Measurements from ENCODE around the gene CREM.

Gene CREM

DNA sequence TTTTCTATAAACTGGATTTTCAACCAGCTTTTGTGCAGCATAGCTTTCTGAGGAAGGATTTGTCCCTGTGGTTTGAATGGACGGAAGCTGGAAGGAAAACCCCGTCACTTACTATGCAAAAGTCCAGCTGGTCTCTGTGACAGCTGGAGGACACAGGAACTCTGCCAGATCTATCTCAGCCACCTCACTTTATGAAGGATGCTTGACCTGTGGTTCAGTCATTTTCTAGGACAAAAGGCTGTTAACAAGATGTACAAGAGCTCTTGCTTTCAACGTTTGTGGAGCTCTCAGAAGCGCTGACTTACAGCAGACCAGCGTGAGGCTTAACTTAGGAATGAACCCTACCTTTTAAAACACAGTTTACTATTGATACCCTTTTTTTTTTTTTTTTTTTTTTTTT, 90.8 kb downstream of the CREM start:
- no peaks in the 10 kb centered on the region for H3K36me3 ChIP-seq (ENCODE audit: control insufficient read depth, insufficient read depth, low read length)
- TF ChIP-seq CTCF (IDR thresholded peaks at IDR 0.05; ENCODE audit: insufficient read depth, low read length, poor library complexity, severe bottlenecking): no peak
- no peak for DNase-seq (ENCODE audit: extremely low read depth, insufficient read length)
- H3K27me3 ChIP-seq (replicated peaks; ENCODE audit: control insufficient read depth, insufficient read depth, low read length): no peaks in the 10 kb centered on the region
- H3K4me3 ChIP-seq (replicated peaks; ENCODE audit: low read depth, low read length): no peak overlapping the region

GRCh38 chr10:35218339-35218955, 91.8 kb downstream of the CREM start:
- peak; percentile 61 for DNase-seq (ENCODE audit: extremely low read depth, insufficient read length)
- Histone ChIP-seq H3K4me3 (replicated peaks; ENCODE audit: low read depth, low read length) (no peak overlapping the region), H3K36me3 (ENCODE audit: control insufficient read depth, insufficient read depth, low read length) (no peaks in the 10 kb centered on the region), H3K27me3 (replicated peaks; ENCODE audit: control insufficient read depth, insufficient read depth, low read length) (no peaks in the 10 kb centered on the region)
- peak; percentile 67 for TF ChIP-seq CTCF (IDR thresholded peaks at IDR 0.05; ENCODE audit: insufficient read depth, low read length, poor library complexity, severe bottlenecking)

DNA sequence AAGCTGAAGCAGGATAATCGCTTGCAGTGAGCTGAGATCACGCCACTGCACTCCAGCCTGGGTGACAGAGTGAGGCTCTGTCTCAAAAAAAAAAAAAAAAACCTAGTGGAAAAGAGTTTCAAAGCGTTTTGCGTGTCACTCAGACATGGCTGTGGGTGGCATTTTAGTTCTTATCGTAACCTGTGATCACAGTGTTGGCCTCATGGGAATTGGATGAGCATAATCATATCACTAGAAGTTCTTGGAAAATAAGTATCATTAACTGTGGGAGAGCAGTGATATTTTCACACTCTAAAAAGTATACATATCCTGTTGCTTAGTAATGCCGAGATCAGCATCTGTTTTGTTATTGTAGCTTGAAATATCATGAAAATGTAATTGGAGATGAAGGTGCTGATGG, 92.6 kb downstream of the CREM start:
- Histone ChIP-seq H3K4me3 (replicated peaks; ENCODE audit: low read depth, low read length) (no peak overlapping the region), H3K27me3 (replicated peaks; ENCODE audit: control insufficient read depth, insufficient read depth, low read length) (no peaks in the 10 kb centered on the region), H3K36me3 (ENCODE audit: control insufficient read depth, insufficient read depth, low read length) (no peaks in the 10 kb centered on the region)
- DNase-seq (ENCODE audit: extremely low read depth, insufficient read length): no peak
- TF ChIP-seq CTCF (IDR thresholded peaks at IDR 0.05; ENCODE audit: insufficient read depth, low read length, poor library complexity, severe bottlenecking): no peak

GRCh38 chr10:35219891-35220890, 93.5 kb downstream of the CREM start:
- H3K36me3 ChIP-seq (ENCODE audit: control insufficient read depth, insufficient read depth, low read length): no peaks in the 10 kb centered on the region
- TF ChIP-seq CTCF (IDR thresholded peaks at IDR 0.05; ENCODE audit: insufficient read depth, low read length, poor library complexity, severe bottlenecking): no peak
- no peak overlapping the region for H3K4me3 ChIP-seq (replicated peaks; ENCODE audit: low read depth, low read length)
- no peak for DNase-seq (ENCODE audit: extremely low read depth, insufficient read length)
- no peaks in the 10 kb centered on the region for H3K27me3 ChIP-seq (replicated peaks; ENCODE audit: control insufficient read depth, insufficient read depth, low read length)

DNA sequence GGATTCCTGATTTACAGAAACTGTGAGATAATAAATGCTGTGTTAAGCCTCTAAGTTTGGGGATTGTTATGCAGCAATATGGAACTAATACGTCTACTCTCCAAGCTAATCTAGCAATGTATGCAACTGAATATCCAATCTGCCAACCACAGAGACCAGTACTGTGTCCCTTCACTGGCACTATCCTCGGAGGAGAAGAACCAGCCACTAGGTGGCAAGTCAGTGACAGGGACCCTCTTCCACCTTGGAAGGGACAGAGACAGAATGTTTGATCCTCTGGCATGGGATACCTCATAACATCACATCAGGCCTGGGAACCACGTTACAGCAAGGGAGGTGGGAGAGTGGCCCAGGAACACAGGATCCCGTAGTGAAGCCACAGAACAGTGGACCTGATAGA, 96.4 kb downstream of the CREM start:
- DNase-seq (ENCODE audit: extremely low read depth, insufficient read length): no peak
- no peak for TF ChIP-seq CTCF (IDR thresholded peaks at IDR 0.05; ENCODE audit: insufficient read depth, low read length, poor library complexity, severe bottlenecking)
- H3K4me3 ChIP-seq (replicated peaks; ENCODE audit: low read depth, low read length): no peak overlapping the region

More for the DNA sequence above, 96.4 kb downstream of the CREM start:
- Histone ChIP-seq H3K27me3 (replicated peaks; ENCODE audit: control insufficient read depth, insufficient read depth, low read length) (no peaks in the 10 kb centered on the region), H3K36me3 (ENCODE audit: control insufficient read depth, insufficient read depth, low read length) (no peaks in the 10 kb centered on the region)
